ENCODE measurements around the gene HSPA6. TPM values are rescaled to one million over a fixed set of nuclear protein-coding genes. Genes with fewer than 3 reads are reported as not detected.
A peak's percentile ranks its signal among the peaks of the same experiment; 100 is the strongest.

The HSPA6 gene
- total RNA-seq, 6 experiments from 2014 or later, result 0.10 to 0.45 (median 0.19) TPM

DNA sequence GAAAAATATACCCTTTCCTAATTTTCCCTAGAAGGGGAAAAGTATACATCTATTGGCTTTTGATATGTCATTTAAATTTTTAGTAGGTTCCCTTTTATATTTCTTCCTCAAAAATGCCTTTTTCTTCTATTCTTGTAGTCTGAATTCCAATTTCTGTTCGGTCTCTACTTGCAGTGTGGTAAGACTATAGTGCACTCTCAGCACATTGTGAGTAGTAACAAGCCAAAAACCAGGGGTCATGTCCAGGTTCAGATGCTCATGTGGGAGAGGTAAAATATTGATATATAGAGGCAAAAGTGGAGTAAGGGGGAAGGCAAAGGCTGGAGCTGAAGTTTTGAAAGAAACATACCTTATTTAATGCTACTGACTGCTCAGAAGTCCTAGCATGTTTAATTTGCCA is 23.1 kb upstream of the HSPA6 start:
- Mint-ChIP-seq H3K4me3 (no peak overlapping the region), H3K4me1 (ENCODE audit: low read depth) (peaks cover 1% of the 10 kb centered on the region; the same call in 1 of the 2 replicates), H3K36me3 (ENCODE audit: low read depth) (no peaks in the 10 kb centered on the region), H3K9me3 (no peaks in the 10 kb centered on the region), H3K27ac (no peak overlapping the region), H3K27me3 (ENCODE audit: insufficient read depth) (peaks cover 19% of the 10 kb centered on the region)
- DNase-seq, result no peak
- TF ChIP-seq, protein P1, sequence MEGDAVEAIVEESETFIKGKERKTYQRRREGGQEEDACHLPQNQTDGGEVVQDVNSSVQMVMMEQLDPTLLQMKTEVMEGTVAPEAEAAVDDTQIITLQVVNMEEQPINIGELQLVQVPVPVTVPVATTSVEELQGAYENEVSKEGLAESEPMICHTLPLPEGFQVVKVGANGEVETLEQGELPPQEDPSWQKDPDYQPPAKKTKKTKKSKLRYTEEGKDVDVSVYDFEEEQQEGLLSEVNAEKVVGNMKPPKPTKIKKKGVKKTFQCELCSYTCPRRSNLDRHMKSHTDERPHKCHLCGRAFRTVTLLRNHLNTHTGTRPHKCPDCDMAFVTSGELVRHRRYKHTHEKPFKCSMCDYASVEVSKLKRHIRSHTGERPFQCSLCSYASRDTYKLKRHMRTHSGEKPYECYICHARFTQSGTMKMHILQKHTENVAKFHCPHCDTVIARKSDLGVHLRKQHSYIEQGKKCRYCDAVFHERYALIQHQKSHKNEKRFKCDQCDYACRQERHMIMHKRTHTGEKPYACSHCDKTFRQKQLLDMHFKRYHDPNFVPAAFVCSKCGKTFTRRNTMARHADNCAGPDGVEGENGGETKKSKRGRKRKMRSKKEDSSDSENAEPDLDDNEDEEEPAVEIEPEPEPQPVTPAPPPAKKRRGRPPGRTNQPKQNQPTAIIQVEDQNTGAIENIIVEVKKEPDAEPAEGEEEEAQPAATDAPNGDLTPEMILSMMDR (IDR thresholded peaks at IDR 0.05), result no peak

DNA sequence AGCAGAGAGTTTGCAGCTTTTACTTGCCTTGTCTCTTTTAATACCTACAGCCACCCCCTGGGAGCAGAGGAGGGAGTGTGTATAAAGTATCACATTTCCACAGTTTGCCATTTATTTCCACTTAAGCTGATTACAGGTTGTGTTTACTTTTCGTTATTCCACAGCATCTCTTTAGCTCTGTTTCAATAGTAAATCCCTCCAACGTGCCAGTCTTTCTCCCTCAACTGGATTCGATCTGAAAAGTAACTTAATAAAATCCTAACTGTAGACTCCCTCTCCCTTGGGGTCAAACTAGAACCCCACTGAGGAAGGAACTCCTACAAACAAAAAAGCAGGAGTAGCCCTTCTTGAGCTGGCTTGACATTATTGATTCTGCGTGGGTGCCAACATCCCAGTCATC is 22.2 kb upstream of the HSPA6 start:
- H3K27ac Mint-ChIP-seq, result no peak overlapping the region
- no peaks in the 10 kb centered on the region for H3K9me3 Mint-ChIP-seq
- no peak overlapping the region for H3K4me3 Mint-ChIP-seq
- TF ChIP-seq, protein P1 (IDR thresholded peaks at IDR 0.05), result no peak
- H3K36me3 Mint-ChIP-seq (ENCODE audit: low read depth), result no peaks in the 10 kb centered on the region
- peaks cover 17% of the 10 kb centered on the region for H3K27me3 Mint-ChIP-seq (ENCODE audit: insufficient read depth)
- no peak for DNase-seq
- peaks cover 10% of the 10 kb centered on the region for H3K4me1 Mint-ChIP-seq (ENCODE audit: low read depth)

DNA sequence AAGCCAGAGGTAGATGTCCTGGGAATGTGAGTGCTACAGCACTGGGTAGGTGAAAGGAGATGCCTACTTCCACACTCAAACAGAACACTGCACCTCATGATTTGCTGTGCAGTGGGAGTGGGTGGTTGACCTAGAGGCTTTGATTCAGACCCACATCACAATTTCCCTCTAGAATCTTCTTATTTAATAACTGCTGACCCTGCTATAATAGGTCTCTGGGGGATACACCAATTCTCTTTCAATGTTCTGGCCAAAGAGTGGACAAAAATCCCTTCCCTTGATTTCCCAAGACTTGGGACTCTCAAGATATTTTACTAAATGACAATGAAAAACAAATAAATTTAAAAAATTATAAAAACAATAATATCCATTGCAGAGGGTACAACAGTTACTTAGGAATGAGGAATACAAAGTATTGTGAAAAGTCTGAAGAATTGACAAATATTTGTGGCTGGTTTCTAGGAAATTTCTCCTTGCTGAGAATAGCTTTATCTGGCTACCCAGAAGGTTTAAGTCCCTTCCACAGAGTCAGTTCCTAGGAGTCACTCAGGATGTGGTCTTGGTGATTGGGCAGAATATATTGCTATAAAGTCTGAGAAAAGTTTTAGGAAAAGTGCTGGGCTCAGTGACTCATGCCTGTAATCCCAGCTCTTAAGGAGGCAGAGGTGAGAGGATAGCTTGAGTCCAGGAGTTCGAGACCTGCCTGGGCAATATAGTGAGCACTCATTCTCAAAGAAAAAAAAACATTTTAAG is 21.5 kb upstream of the HSPA6 start:
- Mint-ChIP-seq H3K4me3 (no peak overlapping the region), H3K4me1 (ENCODE audit: low read depth) (peaks cover 10% of the 10 kb centered on the region), H3K9me3 (no peaks in the 10 kb centered on the region), H3K27me3 (ENCODE audit: insufficient read depth) (peaks cover 21% of the 10 kb centered on the region), H3K27ac (no peak overlapping the region), H3K36me3 (ENCODE audit: low read depth) (no peaks in the 10 kb centered on the region)
- peak; percentile 9 for DNase-seq
- TF ChIP-seq, protein P1 (IDR thresholded peaks at IDR 0.05), result no peak

DNA sequence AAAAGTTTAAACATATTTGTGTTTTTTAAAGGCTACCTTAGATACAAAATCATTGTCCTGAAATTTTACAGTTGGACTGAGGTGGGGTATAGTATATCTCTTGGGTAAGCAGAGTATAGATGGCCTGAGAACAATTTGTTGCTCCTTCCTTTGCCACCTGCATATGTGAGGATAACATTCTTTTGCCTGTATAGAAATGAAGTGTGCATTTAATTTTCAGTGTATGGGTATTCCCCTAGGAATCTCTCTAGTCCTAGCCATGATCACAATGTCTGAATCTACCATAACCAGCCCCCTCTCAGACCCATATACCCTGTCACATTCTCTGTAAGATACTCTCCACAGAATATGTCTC is 21.0 kb upstream of the HSPA6 start:
- Mint-ChIP-seq H3K27ac (no peak overlapping the region), H3K4me3 (no peak overlapping the region), H3K4me1 (ENCODE audit: low read depth) (peaks cover 10% of the 10 kb centered on the region), H3K36me3 (ENCODE audit: low read depth) (no peaks in the 10 kb centered on the region), H3K9me3 (no peaks in the 10 kb centered on the region), H3K27me3 (ENCODE audit: insufficient read depth) (peaks cover 21% of the 10 kb centered on the region)
- TF ChIP-seq, protein P1 (IDR thresholded peaks at IDR 0.05), result no peak
- DNase-seq, result no peak

DNA sequence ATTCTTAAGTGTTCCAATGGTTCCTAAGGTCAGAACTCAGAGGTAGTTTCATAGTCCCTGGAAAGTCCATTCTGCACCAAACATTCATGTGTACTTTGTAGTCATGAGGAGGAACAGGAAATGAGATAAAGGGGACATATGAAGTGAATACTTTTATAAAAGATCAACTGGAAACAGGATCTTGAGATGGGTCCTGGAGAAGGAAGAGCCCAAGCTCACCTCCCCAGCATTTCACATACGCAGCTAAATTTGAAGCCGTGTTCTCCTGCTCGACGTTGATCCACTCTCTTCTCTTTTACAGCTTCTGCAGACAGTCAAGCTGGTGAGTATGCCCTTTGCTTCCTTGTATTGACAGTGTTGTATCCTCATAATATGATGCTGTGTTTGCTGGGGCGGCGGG is 18.7 kb upstream of the HSPA6 start:
- H3K36me3 Mint-ChIP-seq (ENCODE audit: low read depth), result no peaks in the 10 kb centered on the region
- no peaks in the 10 kb centered on the region for H3K9me3 Mint-ChIP-seq
- H3K4me3 Mint-ChIP-seq, result no peak overlapping the region
- peaks cover 14% of the 10 kb centered on the region for H3K27me3 Mint-ChIP-seq (ENCODE audit: insufficient read depth)
- TF ChIP-seq, protein P1 (IDR thresholded peaks at IDR 0.05), result no peak
- DNase-seq, result no peak
- no peak overlapping the region for H3K27ac Mint-ChIP-seq
- peaks cover 10% of the 10 kb centered on the region for H3K4me1 Mint-ChIP-seq (ENCODE audit: low read depth)

Data from HFFc6 (cell line).